Activated T-cell treated with anti-CD3 and anti-CD28 coated beads, Interleukin-2, amount 50 U/mL, for 72 hours (primary cell): ENCODE results near the gene DCTN5. TPM values are rescaled to one million over a fixed set of nuclear protein-coding genes. Genes with fewer than 3 reads are reported as not detected.
"Not testable (repeated sequence)": the region's sequence is repeated elsewhere in the genome, so short reads cannot be mapped to it uniquely, and the experiment has no call there.

Source experiments
- ATAC-seq, 2 donors: fragments of 150-1000 bp; cut with Tn5 transposase; replicated peaks in 1 of 2; 2 replicates each; pipeline ENCODE4 v1.10.0; 2021; ENCODE audit warnings: moderate library complexity in 2 of 2, mild to moderate bottlenecking in 1 of 2
- DNase-seq, 2 donors: peaks; one replicate each; pipeline ENCODE4 v3.0.0; 2021 to 2022; ENCODE audit warnings: mixed read lengths in 1 of 2
- H3K27ac Mint-ChIP-seq: one replicate; pipeline ENCODE4 v1.8.0; 2022; ENCODE audit warnings: mild to moderate bottlenecking, moderate library complexity, mixed read lengths
- H3K27me3 Mint-ChIP-seq: one replicate; pipeline ENCODE4 v1.8.0; 2022; ENCODE audit warnings: low read depth, mixed read lengths
- H3K36me3 Mint-ChIP-seq, 2 donors: one replicate each; pipeline ENCODE4 v1.8.0; 2022; ENCODE audit warnings: mixed read lengths in 2 of 2, mild to moderate bottlenecking in 1 of 2; ENCODE audit not compliant: insufficient read depth in 2 of 2
- H3K4me1 Mint-ChIP-seq: one replicate; pipeline ENCODE4 v1.8.0; 2022; ENCODE audit warnings: low read depth, mixed read lengths
- H3K4me3 Mint-ChIP-seq, 2 donors: one replicate each; pipeline ENCODE4 v1.8.0; 2022; ENCODE audit warnings: mild to moderate bottlenecking in 2 of 2, mixed read lengths in 2 of 2, moderate library complexity in 2 of 2
- H3K9me3 Mint-ChIP-seq, 2 donors: one replicate each; pipeline ENCODE4 v1.8.0; 2022; ENCODE audit warnings: mixed read lengths in 2 of 2
- total RNA-seq, 2 donors: library from RNA; stranded (reverse); gene quantifications; one replicate each; pipeline ENCODE4 v1.2.3, GENCODE V29; 2022

DCTN5 gene
- total RNA-seq, 2 donors from 2014 or later: 62.6 to 78.2 TPM

GRCh38 chr16:23706439-23706838 lies 65.2 kb downstream of the DCTN5 start:
- peaks cover 43% of the 10 kb centered on the region for H3K27me3 Mint-ChIP-seq
- peaks cover 8 to 10% of the 10 kb centered on the region in 2 donors for H3K9me3 Mint-ChIP-seq
- no peak overlapping the region for H3K27ac Mint-ChIP-seq
- no peak overlapping the region for H3K4me3 Mint-ChIP-seq
- ATAC-seq: no peak
- peaks cover 12 to 20% of the 10 kb centered on the region in 2 donors for H3K36me3 Mint-ChIP-seq
- H3K4me1 Mint-ChIP-seq: no peaks in the 10 kb centered on the region
- no peak for DNase-seq

GRCh38 chr16:23709536-23709935 lies 68.3 kb downstream of the DCTN5 start:
- DNase-seq (no peak), ATAC-seq (no peak)
- H3K9me3 Mint-ChIP-seq: peaks cover 4 to 5% of the 10 kb centered on the region in 2 donors
- H3K36me3 Mint-ChIP-seq: peaks cover 6 to 10% of the 10 kb centered on the region in 2 donors
- H3K4me3 Mint-ChIP-seq: no peak overlapping the region
- peaks cover 47% of the 10 kb centered on the region for H3K27me3 Mint-ChIP-seq
- no peak overlapping the region for H3K27ac Mint-ChIP-seq
- H3K4me1 Mint-ChIP-seq: no peaks in the 10 kb centered on the region

- Mint-ChIP-seq H3K4me3 (no peak overlapping the region), H3K27ac (no peak overlapping the region), H3K36me3 (peaks cover 6 to 10% of the 10 kb centered on the region in 2 donors), H3K4me1 (no peaks in the 10 kb centered on the region), H3K27me3 (peaks cover 52% of the 10 kb centered on the region), H3K9me3 (peaks cover 4 to 5% of the 10 kb centered on the region in 2 donors)
- DNase-seq: no peak
- no peak for ATAC-seq
These were observed 68.7 kb downstream of the DCTN5 start for GRCh38 chr16:23710008-23710407.

- Mint-ChIP-seq H3K36me3 (peaks cover 6 to 10% of the 10 kb centered on the region in 2 donors), H3K27me3 (peaks cover 51% of the 10 kb centered on the region), H3K4me3 (no peak overlapping the region), H3K27ac (no peak overlapping the region), H3K9me3 (peaks cover 4 to 5% of the 10 kb centered on the region in 2 donors), H3K4me1 (no peaks in the 10 kb centered on the region)
- ATAC-seq (no peak), DNase-seq (no peak)
These were observed 69.2 kb downstream of the DCTN5 start for GRCh38 chr16:23710504-23710903.

- DNase-seq (no peak), ATAC-seq (no peak)
- Mint-ChIP-seq H3K4me1 (no peaks in the 10 kb centered on the region), H3K36me3 (peaks cover 6 to 10% of the 10 kb centered on the region in 2 donors), H3K9me3 (peaks cover 4 to 5% of the 10 kb centered on the region in 2 donors), H3K4me3 (no peak overlapping the region), H3K27ac (no peak overlapping the region), H3K27me3 (peaks cover 56% of the 10 kb centered on the region)
These were observed 70.5 kb downstream of the DCTN5 start for GRCh38 chr16:23711785-23712184.

- Mint-ChIP-seq H3K27ac (no peak within 1 kb of the TSS), H3K4me1 (no peaks in the 10 kb centered on the region), H3K9me3 (peaks cover 4 to 5% of the 10 kb centered on the region in 2 donors), H3K36me3 (peaks cover 6 to 10% of the 10 kb centered on the region in 2 donors), H3K4me3 (peak within 1 kb of the TSS in 1 of 2 donors; percentile 31), H3K27me3 (peaks cover 68% of the 10 kb centered on the region)
- ATAC-seq (no peak), DNase-seq (no peak)
These were observed 71.7 kb downstream of the DCTN5 start, which contains the start of gene ERN2 for GRCh38 chr16:23712976-23713375. ERN2 (minus strand) TSS chr16:23713222; CDS start chr16:23713187, 35 bp downstream.

GRCh38 chr16:23716484-23716883 lies 75.2 kb downstream of the DCTN5 start:
- no peaks in the 10 kb centered on the region for H3K36me3 Mint-ChIP-seq
- no peak for DNase-seq
- no peaks in the 10 kb centered on the region for H3K4me1 Mint-ChIP-seq
- peaks cover 49% of the 10 kb centered on the region for H3K27me3 Mint-ChIP-seq
- H3K9me3 Mint-ChIP-seq: no peaks in the 10 kb centered on the region
- ATAC-seq: no peak
- no peak overlapping the region for H3K4me3 Mint-ChIP-seq
- no peak overlapping the region for H3K27ac Mint-ChIP-seq

GRCh38 chr16:23722613-23723240 lies 81.5 kb downstream of the DCTN5 start:
- H3K4me3 Mint-ChIP-seq, H3K36me3 Mint-ChIP-seq, DNase-seq, H3K4me1 Mint-ChIP-seq, H3K27ac Mint-ChIP-seq, H3K9me3 Mint-ChIP-seq, ATAC-seq: not testable (repeated sequence)
- H3K27me3 Mint-ChIP-seq: peaks cover 14% of the 10 kb centered on the region

- peaks cover 8% of the 10 kb centered on the region for H3K4me1 Mint-ChIP-seq
- peaks cover 17% of the 10 kb centered on the region for H3K27me3 Mint-ChIP-seq
- H3K27ac Mint-ChIP-seq: peak overlapping the region; percentile 20
- H3K36me3 Mint-ChIP-seq: peaks cover 3 to 5% of the 10 kb centered on the region in 2 donors
- H3K9me3 Mint-ChIP-seq: peaks cover 2 to 6% of the 10 kb centered on the region in 2 donors
- DNase-seq (no peak), ATAC-seq (no peak)
- no peak overlapping the region for H3K4me3 Mint-ChIP-seq
These were observed 83.0 kb downstream of the DCTN5 start for GRCh38 chr16:23724096-23724784.

GRCh38 chr16:23724785-23725131 lies 83.5 kb downstream of the DCTN5 start:
- H3K36me3 Mint-ChIP-seq: peaks cover 3 to 5% of the 10 kb centered on the region in 2 donors
- peaks cover 22% of the 10 kb centered on the region for H3K27me3 Mint-ChIP-seq
- H3K4me1 Mint-ChIP-seq: peaks cover 8% of the 10 kb centered on the region
- DNase-seq: no peak
- no peak for ATAC-seq
- H3K27ac Mint-ChIP-seq: no peak overlapping the region
- H3K9me3 Mint-ChIP-seq: peaks cover 2 to 6% of the 10 kb centered on the region in 2 donors
- no peak overlapping the region for H3K4me3 Mint-ChIP-seq

- H3K27me3 Mint-ChIP-seq: peaks cover 30% of the 10 kb centered on the region
- H3K9me3 Mint-ChIP-seq: peaks cover 2 to 6% of the 10 kb centered on the region in 2 donors
- no peak overlapping the region for H3K27ac Mint-ChIP-seq
- DNase-seq: no peak
- no peak overlapping the region for H3K4me3 Mint-ChIP-seq
- peaks cover 8% of the 10 kb centered on the region for H3K4me1 Mint-ChIP-seq
- no peak for ATAC-seq
- H3K36me3 Mint-ChIP-seq: peaks cover 3 to 5% of the 10 kb centered on the region in 2 donors
These were observed 85.4 kb downstream of the DCTN5 start for GRCh38 chr16:23726710-23727109.
